Breast epithelium (tissue), 4 donors: ENCODE measurements around the gene COLEC11. TPM values are rescaled to one million over a fixed set of nuclear protein-coding genes. Genes with fewer than 3 reads are reported as not detected.

ENCODE experiments used
- DNase-seq, 2 donors: peaks; one replicate each; pipeline ENCODE4 v3.0.0-alpha.2; 2019; ENCODE audit warnings: low spot score in 2 of 2
- H3K27ac ChIP-seq, 2 donors: fragments of 200-600 bp; sonication (generic) in 1 of 2; one replicate each; pipeline ENCODE4 v1.5.1; 2016 to 2019; ENCODE audit warnings: mild to moderate bottlenecking in 1 of 2
- H3K27me3 ChIP-seq, 2 donors: fragments of 200-600 bp; sonication (generic) in 1 of 2; one replicate each; pipeline versions ENCODE4 v1.5.1 to v1.6.0; 2017 to 2019; ENCODE audit warnings: control low read depth in 1 of 2, mild to moderate bottlenecking in 1 of 2
- H3K36me3 ChIP-seq: fragments of 200-600 bp; one replicate; pipeline ENCODE4 v1.5.1; 2019
- H3K4me1 ChIP-seq, 2 donors: fragments of 200-600 bp; sonication (generic); one replicate each; pipeline ENCODE4 v1.5.1; 2016 to 2019; ENCODE audit warnings: control low read depth in 1 of 2
- H3K4me3 ChIP-seq, 3 donors: fragments of 200-600 bp; sonication (generic); 1 replicate in 2 of 3; 2 replicates in 1 of 3; pipeline ENCODE4 v1.5.1; 2016 to 2019; ENCODE audit warnings: mild to moderate bottlenecking in 3 of 3, moderate library complexity in 2 of 3
- H3K9me3 ChIP-seq, 2 donors: fragments of 200-600 bp; sonication (generic) in 1 of 2; one replicate each; pipeline ENCODE4 v1.5.1; 2016 to 2019; ENCODE audit warnings: control low read depth in 1 of 2
- CTCF ChIP-seq, 3 donors: fragments of 450-650 bp; IDR thresholded peaks; one replicate each; pipeline ENCODE4 v1.5.1; 2016 to 2017; ENCODE audit warnings: antibody characterized with exemption in 3 of 3, mild to moderate bottlenecking in 3 of 3, moderate library complexity in 3 of 3
- POLR2A ChIP-seq: fragments of 450-650 bp; IDR thresholded peaks from one replicate; pipeline ENCODE4 v1.6.1; 2016; ENCODE audit warnings: antibody characterized with exemption, mild to moderate bottlenecking, moderate library complexity
- POLR2AphosphoS5 ChIP-seq, 3 donors: sonication (generic); formaldehyde crosslinking; IDR thresholded peaks; one replicate each; pipeline ENCODE4 v1.6.1; 2017; ENCODE audit warnings: antibody characterized with exemption in 3 of 3
- intact Hi-C: fragments of 100-400 bp; cut with DNase I; formaldehyde crosslinking; loops from one replicate; pipeline ENCODE4 v1.15.1; 2023; ENCODE audit warnings: low total_unique reads
- total RNA-seq, 3 donors: library from RNA; depleted of rRNA; stranded (reverse); fragments of >200 nt; gene quantifications; one replicate each; pipeline ENCODE4 v1.1.0, GENCODE V29; 2016

The COLEC11 gene
- total RNA-seq, 3 donors from 2014 or later, result 0.33 to 1.9 (median 1.0) TPM

DNA sequence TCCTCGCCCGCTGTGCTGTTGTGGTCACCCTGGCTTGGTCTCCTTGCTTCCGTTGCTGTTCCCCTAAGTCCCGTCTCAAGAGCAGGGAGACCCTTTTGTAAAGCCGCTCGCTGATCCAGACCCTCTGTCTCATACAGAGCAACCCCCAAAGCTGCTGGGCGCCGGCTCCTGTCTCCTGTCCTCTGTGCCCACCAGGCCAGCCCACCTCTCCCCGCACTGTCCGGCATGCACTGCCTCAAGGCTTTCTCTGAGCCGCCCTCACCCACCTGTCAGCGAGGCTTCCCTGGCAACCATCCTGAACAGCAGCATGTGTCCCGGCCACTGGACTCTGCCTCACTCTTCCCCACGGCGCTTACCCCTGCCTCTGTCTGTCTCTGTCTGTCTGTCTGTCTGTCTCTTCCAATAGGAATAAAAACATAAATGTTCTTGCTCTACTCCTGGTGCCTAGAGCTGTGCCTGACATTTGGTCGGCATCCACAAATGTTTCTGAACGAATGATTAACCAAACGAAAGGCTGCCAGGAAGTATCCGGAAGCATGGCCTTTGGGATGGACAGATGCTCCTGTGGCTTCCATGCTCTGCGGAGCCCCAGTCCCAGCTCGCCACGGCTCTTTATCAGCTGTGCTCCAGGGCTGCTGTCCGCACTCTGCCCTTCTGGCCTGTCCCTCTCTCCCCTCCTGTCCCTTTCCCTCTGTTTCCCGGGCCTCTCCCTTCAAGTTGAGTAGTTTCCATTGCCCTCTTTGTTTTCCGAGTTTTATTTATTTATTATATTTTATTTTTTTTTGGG is 7.8 kb downstream of the COLEC11 start:
- no peaks in the 10 kb centered on the region for H3K27me3 ChIP-seq
- TF ChIP-seq POLR2AphosphoS5 (IDR thresholded peaks at IDR 0.05) (no peak), CTCF (IDR thresholded peaks at IDR 0.05) (no peak), POLR2A (no peak)
- no peaks in the 10 kb centered on the region for H3K36me3 ChIP-seq
- no peak overlapping the region for H3K4me3 ChIP-seq
- DNase-seq, result no peak
- intact Hi-C loops, result no loop called here
- H3K27ac ChIP-seq, result no peak overlapping the region
- no peaks in the 10 kb centered on the region for H3K4me1 ChIP-seq
- no peaks in the 10 kb centered on the region for H3K9me3 ChIP-seq

DNA sequence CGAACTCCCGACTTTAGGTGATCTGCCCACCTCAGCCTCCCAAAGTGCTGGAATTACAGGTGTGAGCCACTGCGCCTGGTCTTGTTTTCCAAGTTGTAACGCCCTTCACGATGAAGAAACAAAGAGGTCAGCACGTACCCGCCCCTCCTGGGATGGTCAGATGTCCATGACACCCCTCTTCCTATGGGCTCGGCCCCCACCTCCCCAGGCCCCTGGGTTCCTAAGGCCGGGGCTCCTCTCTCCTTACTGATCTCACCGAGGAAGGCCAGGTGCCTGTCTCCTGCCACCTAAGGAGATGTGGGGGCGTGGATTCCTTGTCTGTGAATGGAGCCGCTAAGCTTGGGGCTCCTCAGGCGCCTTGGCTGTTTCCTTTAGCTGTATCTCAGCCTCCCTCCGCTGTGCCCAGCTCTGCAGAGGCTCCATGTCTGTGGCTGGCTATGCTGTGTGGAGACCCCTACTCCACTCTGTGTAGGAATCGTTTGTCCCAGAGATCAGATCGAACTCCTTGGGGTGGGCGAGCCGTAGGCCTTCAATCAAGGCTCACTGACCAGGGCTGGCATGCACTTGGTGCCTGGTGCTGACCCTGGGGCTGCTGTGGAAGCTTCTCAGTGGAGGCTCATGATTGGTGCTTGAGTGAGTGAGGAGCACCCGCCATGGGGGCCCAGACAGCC is 8.8 kb downstream of the COLEC11 start:
- Histone ChIP-seq H3K4me1 (no peaks in the 10 kb centered on the region), H3K27ac (no peak overlapping the region), H3K36me3 (no peaks in the 10 kb centered on the region), H3K27me3 (no peaks in the 10 kb centered on the region), H3K4me3 (no peak overlapping the region), H3K9me3 (no peaks in the 10 kb centered on the region)
- TF ChIP-seq POLR2A, result no peak
- no peak for TF ChIP-seq POLR2AphosphoS5 (IDR thresholded peaks at IDR 0.05)
- TF ChIP-seq CTCF (IDR thresholded peaks at IDR 0.05), result no peak
- DNase-seq, result no peak
- intact Hi-C loops, result no loop called here

DNA sequence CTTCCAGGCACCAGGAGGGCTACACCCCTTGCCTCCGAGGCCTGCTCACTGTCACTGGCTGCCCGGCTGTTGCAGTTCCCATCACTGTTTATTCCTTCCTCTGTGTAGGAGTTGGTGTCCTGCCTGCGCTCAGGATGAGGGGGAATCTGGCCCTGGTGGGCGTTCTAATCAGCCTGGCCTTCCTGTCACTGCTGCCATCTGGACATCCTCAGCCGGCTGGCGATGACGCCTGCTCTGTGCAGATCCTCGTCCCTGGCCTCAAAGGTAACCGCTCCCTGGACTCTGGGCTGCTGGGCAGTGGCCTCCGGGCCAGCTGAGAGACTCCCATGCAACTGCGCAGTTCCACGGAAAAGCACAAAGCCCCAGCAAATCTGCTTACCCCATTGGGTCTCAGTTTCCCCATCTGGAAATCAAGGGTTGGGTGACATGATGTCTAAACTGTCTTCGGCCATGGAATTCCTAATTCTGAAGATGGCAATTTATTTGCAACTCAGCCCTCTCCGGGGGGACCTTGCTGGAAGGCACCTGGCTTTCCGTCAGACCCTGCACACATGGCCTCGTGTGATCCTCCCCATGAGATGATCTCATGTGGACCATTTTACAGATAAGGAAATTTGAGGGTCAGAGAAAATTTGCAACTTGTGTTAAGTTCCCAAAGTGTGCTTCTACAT is 9.4 kb downstream of the COLEC11 start:
- Histone ChIP-seq H3K36me3 (no peaks in the 10 kb centered on the region), H3K4me1 (no peaks in the 10 kb centered on the region), H3K27ac (no peak overlapping the region), H3K9me3 (no peaks in the 10 kb centered on the region), H3K27me3 (no peaks in the 10 kb centered on the region), H3K4me3 (no peak overlapping the region)
- DNase-seq, result no peak
- intact Hi-C loops, result no loop called here
- TF ChIP-seq POLR2A (no peak), POLR2AphosphoS5 (IDR thresholded peaks at IDR 0.05) (no peak), CTCF (IDR thresholded peaks at IDR 0.05) (no peak)

DNA sequence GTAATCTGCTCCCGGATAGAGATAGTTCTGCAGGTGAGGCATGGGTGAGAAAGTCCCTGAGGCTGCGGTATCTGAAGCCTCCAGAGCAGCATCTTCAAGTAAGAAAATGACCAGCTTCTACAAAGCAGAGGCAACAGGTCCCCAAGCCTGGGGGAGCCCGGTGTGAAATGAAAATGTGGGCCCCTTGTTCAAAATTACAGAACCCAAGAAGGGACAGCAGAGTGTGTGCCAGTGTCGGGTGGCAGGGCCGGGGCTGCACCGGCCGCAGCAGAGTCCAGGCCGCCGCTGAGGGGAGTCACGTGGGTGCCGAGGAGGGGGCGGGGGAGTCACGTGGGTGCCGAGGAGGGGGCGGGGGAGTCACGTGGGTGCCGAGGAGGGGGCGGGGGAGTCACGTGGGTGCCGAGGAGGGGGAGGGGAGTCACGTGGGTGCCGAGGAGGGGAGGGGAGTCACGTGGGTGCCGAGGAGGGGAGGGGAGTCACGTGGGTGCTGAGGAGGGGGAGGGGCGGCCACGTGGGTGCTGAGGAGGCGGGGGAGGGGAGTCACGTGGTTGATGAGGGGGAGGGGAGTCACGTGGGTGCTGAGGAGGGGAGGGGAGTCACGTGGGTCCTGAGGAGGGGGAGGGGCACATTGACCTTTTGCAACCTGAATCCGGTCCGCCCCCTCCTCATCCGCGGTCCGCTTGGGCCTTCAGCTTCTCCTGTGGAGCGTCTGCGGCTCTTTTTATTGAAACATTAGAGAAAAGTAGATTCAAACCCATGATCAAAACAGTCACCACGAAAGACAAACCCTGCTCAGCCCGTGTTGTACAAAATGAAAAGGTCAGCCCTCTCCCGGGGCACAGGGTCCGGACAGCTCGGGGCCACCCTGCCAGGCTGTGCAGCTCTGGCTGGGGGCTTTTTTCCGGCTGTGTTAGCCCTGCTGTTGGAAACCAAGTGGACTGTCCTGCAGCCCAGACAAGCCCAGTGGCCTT is 10.4 kb downstream of the COLEC11 start:
- peak overlapping the region in 1 of 2 donors; percentile 20 for H3K27ac ChIP-seq
- peak in 1 of 2 donors; percentile 30 for DNase-seq
- peak overlapping the region in 1 of 3 donors; percentile 3 for H3K4me3 ChIP-seq

More for the DNA sequence above, 10.4 kb downstream of the COLEC11 start:
- no peaks in the 10 kb centered on the region for H3K36me3 ChIP-seq
- no peaks in the 10 kb centered on the region for H3K9me3 ChIP-seq
- no peaks in the 10 kb centered on the region for H3K27me3 ChIP-seq
- TF ChIP-seq CTCF (IDR thresholded peaks at IDR 0.05) (no peak), POLR2A (no peak), POLR2AphosphoS5 (IDR thresholded peaks at IDR 0.05) (no peak)
- no peaks in the 10 kb centered on the region for H3K4me1 ChIP-seq
- intact Hi-C loops, result no loop called here
